DND-41 (cell line): Measurements from ENCODE around the gene VOPP1.

Source experiments
- EZH2 ChIP-seq: IDR thresholded peaks from 3 replicates; pipeline ENCODE4 v1.6.1; 2012; ENCODE audit warnings: borderline replicate concordance, low read depth, mild to moderate bottlenecking, moderate library complexity, low read length, inconsistent platforms; ENCODE audit not compliant: severe bottlenecking
- TF ChIP-seq, protein P1 (sequence below): IDR thresholded peaks from 2 replicates; pipeline ENCODE4 v1.5.1; 2012; ENCODE audit warnings: borderline replicate concordance, low read length, moderate library complexity, mild to moderate bottlenecking; ENCODE audit not compliant: poor library complexity, severe bottlenecking; ENCODE audit errors: extremely low read depth

DNA sequence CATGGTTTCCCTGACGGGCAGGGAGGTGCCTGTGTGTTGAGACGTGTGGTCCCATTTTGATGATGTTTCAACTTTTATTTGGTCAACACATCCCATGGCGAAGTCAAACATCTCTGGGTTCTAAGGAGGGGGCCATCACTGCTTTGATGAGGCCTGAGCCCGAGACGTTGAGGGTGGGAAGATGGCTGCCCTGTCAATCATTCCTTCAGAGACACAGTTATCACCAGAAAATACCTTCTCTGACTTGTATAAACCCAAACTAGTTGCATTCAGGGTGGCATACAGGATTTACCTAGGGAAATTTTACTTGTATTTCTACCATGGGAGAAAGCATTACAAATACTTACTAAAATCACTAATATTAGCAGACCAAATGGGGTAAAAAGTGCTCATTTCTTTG is 64.6 kb downstream of the VOPP1 start:
- TF ChIP-seq EZH2 = no peak
- TF ChIP-seq, protein P1, sequence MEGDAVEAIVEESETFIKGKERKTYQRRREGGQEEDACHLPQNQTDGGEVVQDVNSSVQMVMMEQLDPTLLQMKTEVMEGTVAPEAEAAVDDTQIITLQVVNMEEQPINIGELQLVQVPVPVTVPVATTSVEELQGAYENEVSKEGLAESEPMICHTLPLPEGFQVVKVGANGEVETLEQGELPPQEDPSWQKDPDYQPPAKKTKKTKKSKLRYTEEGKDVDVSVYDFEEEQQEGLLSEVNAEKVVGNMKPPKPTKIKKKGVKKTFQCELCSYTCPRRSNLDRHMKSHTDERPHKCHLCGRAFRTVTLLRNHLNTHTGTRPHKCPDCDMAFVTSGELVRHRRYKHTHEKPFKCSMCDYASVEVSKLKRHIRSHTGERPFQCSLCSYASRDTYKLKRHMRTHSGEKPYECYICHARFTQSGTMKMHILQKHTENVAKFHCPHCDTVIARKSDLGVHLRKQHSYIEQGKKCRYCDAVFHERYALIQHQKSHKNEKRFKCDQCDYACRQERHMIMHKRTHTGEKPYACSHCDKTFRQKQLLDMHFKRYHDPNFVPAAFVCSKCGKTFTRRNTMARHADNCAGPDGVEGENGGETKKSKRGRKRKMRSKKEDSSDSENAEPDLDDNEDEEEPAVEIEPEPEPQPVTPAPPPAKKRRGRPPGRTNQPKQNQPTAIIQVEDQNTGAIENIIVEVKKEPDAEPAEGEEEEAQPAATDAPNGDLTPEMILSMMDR = no peak
